Measurements from ENCODE around the gene OSBPL6. TPM values are rescaled to one million over a fixed set of nuclear protein-coding genes. Genes with fewer than 3 reads are reported as not detected.

Gene OSBPL6
- total and polyA plus RNA-seq, 10 of the 15 experiments (the other 5 are each of a cell fraction or from before 2014, with no cell fraction given): 0.01 to 0.08 (median 0.03) TPM; not detected in 5

DNA sequence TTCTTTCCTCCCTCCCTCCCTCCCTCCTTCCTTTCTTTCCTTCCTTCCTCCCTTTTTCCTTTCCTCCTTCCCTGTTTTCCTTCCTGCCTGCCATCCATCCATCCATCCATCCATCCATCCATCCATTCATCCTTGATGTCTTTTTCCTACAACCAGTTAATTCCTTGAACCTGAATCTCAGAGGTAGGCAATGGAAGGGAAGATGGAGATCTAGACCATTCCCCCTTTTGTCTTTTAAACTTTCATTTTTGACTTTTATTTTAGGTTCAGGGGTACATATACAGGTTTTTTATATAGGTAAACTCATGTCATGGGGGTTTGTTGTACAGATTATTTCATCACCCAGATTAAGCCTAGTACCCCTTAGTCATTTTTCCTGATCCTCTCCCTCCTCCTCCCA, 97.4 kb downstream of the OSBPL6 start (continued):
- TF ChIP-seq SMC3 (IDR thresholded peaks at IDR 0.05; ENCODE audit: borderline replicate concordance, low read length): no peak

DNA sequence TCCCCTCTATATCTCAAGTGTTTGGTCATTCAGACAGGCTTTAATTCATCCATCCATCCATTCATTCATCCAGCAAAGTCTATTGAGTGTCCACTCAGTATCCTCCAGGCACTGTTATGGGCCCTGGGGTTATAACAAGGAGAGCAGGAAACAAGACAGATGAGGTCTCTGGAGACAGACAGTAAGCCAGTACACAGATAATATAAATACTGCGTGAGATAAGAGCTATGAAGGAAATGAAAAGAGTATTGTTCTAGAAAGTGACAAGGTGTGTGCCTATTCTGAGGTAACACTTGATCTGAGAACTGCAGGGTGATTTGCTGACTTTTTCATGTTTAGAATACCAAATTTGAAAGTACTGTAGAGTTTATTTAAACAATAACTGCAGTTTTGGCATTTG, 98.3 kb downstream of the OSBPL6 start:
- RAD21 ChIA-PET (ENCODE audit: unreplicated experiment): no interaction called here
- Histone ChIP-seq H3K9me3 (replicated peaks; ENCODE audit: control insufficient read depth, insufficient read depth, low read length) (no peaks in the 10 kb centered on the region), H3K4me2 (ENCODE audit: control insufficient read depth, insufficient read depth) (no peak overlapping the region), H3K79me2 (ENCODE audit: control insufficient read depth, insufficient read depth, low read length) (no peaks in the 10 kb centered on the region), H3K4me1 (ENCODE audit: control insufficient read depth, insufficient read depth, low read length) (no peaks in the 10 kb centered on the region), H3K27me3 (replicated peaks in 1 of 2; ENCODE audit: control insufficient read depth in 2 of 2, insufficient read depth in 2 of 2, low read length in 1 of 2) (no peaks in the 10 kb centered on the region), H2AFZ (ENCODE audit: control insufficient read depth, low read depth, low read length) (no peak overlapping the region), H3K4me3 (no peak overlapping the region), H3K27ac (ENCODE audit: control insufficient read depth, insufficient read depth) (no peak overlapping the region), H3K36me3 (ENCODE audit: control insufficient read depth in 2 of 2, insufficient read depth in 2 of 2, low read length in 1 of 2) (no peaks in the 10 kb centered on the region), H4K20me1 (ENCODE audit: control insufficient read depth, insufficient read depth) (no peaks in the 10 kb centered on the region), H3K9ac (ENCODE audit: control insufficient read depth, insufficient read depth, low read length) (no peak overlapping the region)
- DNase-seq (ENCODE audit: low read depth, low spot score): no peak
- in situ Hi-C loops (cut with MboI) (no loop called here), intact Hi-C loops (cut with micrococcal nuclease; ENCODE audit: unreplicated experiment) (no loop called here)
- TF ChIP-seq IRF5 (IDR thresholded peaks at IDR 0.05; ENCODE audit: borderline replicate concordance) (no peak), ATF3 (IDR thresholded peaks at IDR 0.05; ENCODE audit: borderline replicate concordance, extremely low read depth, low read depth, low read length) (no peak), SIN3A (IDR thresholded peaks at IDR 0.05; ENCODE audit: low read depth, low read length) (no peak), REST (IDR thresholded peaks at IDR 0.05; ENCODE audit: low read depth, low read length) (no peak), ETV6 (conservative IDR thresholded peaks at IDR 0.05 in 1 of 2, IDR thresholded peaks at IDR 0.05 in 1 of 2; ENCODE audit: borderline replicate concordance in 1 of 2, low read depth in 1 of 2) (no peak), SUZ12 (IDR thresholded peaks at IDR 0.05; ENCODE audit: unreplicated experiment) (no peak), STAT1 (conservative IDR thresholded peaks at IDR 0.05) (no peak), NFIC (IDR thresholded peaks at IDR 0.05; ENCODE audit: low read depth, low read length) (no peak), MTA3 (IDR thresholded peaks at IDR 0.05; ENCODE audit: borderline replicate concordance, low read length) (no peak), NBN (IDR thresholded peaks at IDR 0.05) (no peak), MYB (IDR thresholded peaks at IDR 0.05; ENCODE audit: borderline replicate concordance, low read depth, low read length) (no peak), SMARCA5 (IDR thresholded peaks at IDR 0.05) (no peak), ZNF622 (IDR thresholded peaks at IDR 0.05) (no peak), CBX5 (IDR thresholded peaks at IDR 0.05; ENCODE audit: low read depth) (no peak), TARDBP (IDR thresholded peaks at IDR 0.05; ENCODE audit: borderline replicate concordance) (no peak), FOXK2 (IDR thresholded peaks at IDR 0.05) (no peak)
- BruUV-seq (replicated peaks): no TSS peak
- CTCF ChIA-PET: no interaction called here
- no peak for FAIRE-seq
- no peak for ATAC-seq
- SMC1A ChIA-PET (ENCODE audit: uncharacterized antibody, unreplicated experiment): no interaction called here
- POLR2A ChIA-PET: no interaction called here
- WGBS (ENCODE audit: insufficient coverage, insufficient replicate concordance, low lambda C conversion rate, missing lambda C conversion rate): 75% methylated on average over 1 of the region's 1 CpG
